GM23338 (cell line): ENCODE data around the gene SLFN13.
"Not testable (repeated sequence)": the region's sequence is repeated elsewhere in the genome, so short reads cannot be mapped to it uniquely, and the experiment has no call there.

Source experiments
- CREB1 ChIP-seq: fragments of 250-450 bp; sonication (Bioruptor Pico); IDR thresholded peaks from 2 replicates; pipeline ENCODE4 v1.5.0; 2020; ENCODE audit warnings: low read depth, mild to moderate bottlenecking, moderate library complexity
- EZH2 ChIP-seq: fragments of 200-600 bp; sonication (generic); IDR thresholded peaks from one replicate; pipeline ENCODE4 v1.8.0; 2017; ENCODE audit warnings: antibody characterized with exemption, mild to moderate bottlenecking, low read depth; ENCODE audit not compliant: unreplicated experiment
- EZH2phosphoT487 ChIP-seq: fragments of 200-600 bp; sonication (generic); IDR thresholded peaks from one replicate; pipeline ENCODE4 v1.8.1; 2018; ENCODE audit warnings: antibody characterized with exemption; ENCODE audit not compliant: unreplicated experiment
- JUNB ChIP-seq: IDR thresholded peaks from one replicate; pipeline ENCODE4 v1.6.1; 2016; ENCODE audit warnings: antibody characterized with exemption; ENCODE audit not compliant: unreplicated experiment
- NANOG ChIP-seq: IDR thresholded peaks from 2 replicates; pipeline ENCODE4 v1.6.1; 2016; ENCODE audit warnings: antibody characterized with exemption, borderline replicate concordance
- POLR2AphosphoS5 ChIP-seq: IDR thresholded peaks from 2 replicates; pipeline ENCODE4 v1.6.1; 2016; ENCODE audit warnings: antibody characterized with exemption, low read depth
- STAT1 ChIP-seq: IDR thresholded peaks from one replicate; pipeline ENCODE4 v1.6.1; 2016; ENCODE audit warnings: antibody characterized with exemption; ENCODE audit not compliant: unreplicated experiment
- ZNF114 ChIP-seq: fragments of 250-450 bp; sonication (Bioruptor Pico); IDR thresholded peaks from 2 replicates; pipeline ENCODE4 v1.5.0; 2020; ENCODE audit warnings: mild to moderate bottlenecking, moderate library complexity
- ZNF331 ChIP-seq: fragments of 250-450 bp; sonication (Bioruptor Pico); IDR thresholded peaks from 2 replicates; pipeline ENCODE4 v1.5.0; 2020; ENCODE audit warnings: low read depth, mild to moderate bottlenecking, moderate library complexity
- TF ChIP-seq, protein P1 (sequence below), 2 experiments: fragments of 200-600 bp in 1 of 2; sonication (generic) in 1 of 2; conservative IDR thresholded peaks; 2 replicates each; pipeline versions ENCODE4 v1.5.1 to v1.6.1; 2016 to 2017; ENCODE audit warnings: antibody characterized with exemption in 2 of 2, low read depth in 2 of 2, mild to moderate bottlenecking in 2 of 2, moderate library complexity in 1 of 2
- TF ChIP-seq, protein P2 (sequence below): IDR thresholded peaks from one replicate; pipeline ENCODE4 v1.6.1; 2018; ENCODE audit warnings: antibody characterized with exemption; ENCODE audit not compliant: unreplicated experiment
- TF ChIP-seq, protein P3 (sequence below): IDR thresholded peaks from 2 replicates; pipeline ENCODE4 v1.6.1; 2016; ENCODE audit warnings: antibody characterized with exemption

DNA sequence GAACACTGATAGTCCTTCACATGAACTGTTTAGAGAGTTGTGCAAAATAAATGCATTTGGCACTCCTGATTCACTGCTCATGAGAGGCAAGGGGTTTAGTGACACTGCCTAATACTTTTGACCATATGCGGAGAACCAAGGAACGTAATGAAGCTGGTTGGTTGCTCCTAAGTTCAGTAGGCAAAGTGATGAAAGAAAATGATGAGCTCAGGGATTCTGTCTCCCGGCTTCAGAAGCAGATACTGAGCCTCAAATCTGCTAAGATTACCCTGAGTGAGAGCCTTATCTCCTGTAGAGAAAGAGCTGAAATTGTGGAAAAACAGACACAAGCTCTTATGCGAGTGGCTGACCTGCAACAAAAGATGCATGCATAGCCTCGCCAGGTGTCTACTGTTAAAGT, 5.5 kb upstream of the SLFN13 start:
- TF ChIP-seq, protein P1, sequence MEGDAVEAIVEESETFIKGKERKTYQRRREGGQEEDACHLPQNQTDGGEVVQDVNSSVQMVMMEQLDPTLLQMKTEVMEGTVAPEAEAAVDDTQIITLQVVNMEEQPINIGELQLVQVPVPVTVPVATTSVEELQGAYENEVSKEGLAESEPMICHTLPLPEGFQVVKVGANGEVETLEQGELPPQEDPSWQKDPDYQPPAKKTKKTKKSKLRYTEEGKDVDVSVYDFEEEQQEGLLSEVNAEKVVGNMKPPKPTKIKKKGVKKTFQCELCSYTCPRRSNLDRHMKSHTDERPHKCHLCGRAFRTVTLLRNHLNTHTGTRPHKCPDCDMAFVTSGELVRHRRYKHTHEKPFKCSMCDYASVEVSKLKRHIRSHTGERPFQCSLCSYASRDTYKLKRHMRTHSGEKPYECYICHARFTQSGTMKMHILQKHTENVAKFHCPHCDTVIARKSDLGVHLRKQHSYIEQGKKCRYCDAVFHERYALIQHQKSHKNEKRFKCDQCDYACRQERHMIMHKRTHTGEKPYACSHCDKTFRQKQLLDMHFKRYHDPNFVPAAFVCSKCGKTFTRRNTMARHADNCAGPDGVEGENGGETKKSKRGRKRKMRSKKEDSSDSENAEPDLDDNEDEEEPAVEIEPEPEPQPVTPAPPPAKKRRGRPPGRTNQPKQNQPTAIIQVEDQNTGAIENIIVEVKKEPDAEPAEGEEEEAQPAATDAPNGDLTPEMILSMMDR (conservative IDR thresholded peaks at IDR 0.05; ENCODE audit: low read depth in 2 of 2): not testable (repeated sequence)
- TF ChIP-seq JUNB; EZH2; CREB1 (CRISPR knock-in tag); EZH2phosphoT487; POLR2AphosphoS5; ZNF114 (CRISPR knock-in tag); ZNF331 (CRISPR knock-in tag); NANOG; STAT1: not testable (repeated sequence)
- TF ChIP-seq, protein P2, sequence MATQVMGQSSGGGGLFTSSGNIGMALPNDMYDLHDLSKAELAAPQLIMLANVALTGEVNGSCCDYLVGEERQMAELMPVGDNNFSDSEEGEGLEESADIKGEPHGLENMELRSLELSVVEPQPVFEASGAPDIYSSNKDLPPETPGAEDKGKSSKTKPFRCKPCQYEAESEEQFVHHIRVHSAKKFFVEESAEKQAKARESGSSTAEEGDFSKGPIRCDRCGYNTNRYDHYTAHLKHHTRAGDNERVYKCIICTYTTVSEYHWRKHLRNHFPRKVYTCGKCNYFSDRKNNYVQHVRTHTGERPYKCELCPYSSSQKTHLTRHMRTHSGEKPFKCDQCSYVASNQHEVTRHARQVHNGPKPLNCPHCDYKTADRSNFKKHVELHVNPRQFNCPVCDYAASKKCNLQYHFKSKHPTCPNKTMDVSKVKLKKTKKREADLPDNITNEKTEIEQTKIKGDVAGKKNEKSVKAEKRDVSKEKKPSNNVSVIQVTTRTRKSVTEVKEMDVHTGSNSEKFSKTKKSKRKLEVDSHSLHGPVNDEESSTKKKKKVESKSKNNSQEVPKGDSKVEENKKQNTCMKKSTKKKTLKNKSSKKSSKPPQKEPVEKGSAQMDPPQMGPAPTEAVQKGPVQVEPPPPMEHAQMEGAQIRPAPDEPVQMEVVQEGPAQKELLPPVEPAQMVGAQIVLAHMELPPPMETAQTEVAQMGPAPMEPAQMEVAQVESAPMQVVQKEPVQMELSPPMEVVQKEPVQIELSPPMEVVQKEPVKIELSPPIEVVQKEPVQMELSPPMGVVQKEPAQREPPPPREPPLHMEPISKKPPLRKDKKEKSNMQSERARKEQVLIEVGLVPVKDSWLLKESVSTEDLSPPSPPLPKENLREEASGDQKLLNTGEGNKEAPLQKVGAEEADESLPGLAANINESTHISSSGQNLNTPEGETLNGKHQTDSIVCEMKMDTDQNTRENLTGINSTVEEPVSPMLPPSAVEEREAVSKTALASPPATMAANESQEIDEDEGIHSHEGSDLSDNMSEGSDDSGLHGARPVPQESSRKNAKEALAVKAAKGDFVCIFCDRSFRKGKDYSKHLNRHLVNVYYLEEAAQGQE: not testable (repeated sequence)
- TF ChIP-seq, protein P3, sequence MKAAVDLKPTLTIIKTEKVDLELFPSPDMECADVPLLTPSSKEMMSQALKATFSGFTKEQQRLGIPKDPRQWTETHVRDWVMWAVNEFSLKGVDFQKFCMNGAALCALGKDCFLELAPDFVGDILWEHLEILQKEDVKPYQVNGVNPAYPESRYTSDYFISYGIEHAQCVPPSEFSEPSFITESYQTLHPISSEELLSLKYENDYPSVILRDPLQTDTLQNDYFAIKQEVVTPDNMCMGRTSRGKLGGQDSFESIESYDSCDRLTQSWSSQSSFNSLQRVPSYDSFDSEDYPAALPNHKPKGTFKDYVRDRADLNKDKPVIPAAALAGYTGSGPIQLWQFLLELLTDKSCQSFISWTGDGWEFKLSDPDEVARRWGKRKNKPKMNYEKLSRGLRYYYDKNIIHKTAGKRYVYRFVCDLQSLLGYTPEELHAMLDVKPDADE: not testable (repeated sequence)
